KMS-11 (cell line): ENCODE results near the gene MCTP1.

Source experiments
- H2AFZ ChIP-seq: fragments of 200-600 bp; sonication (generic); 2 replicates; pipeline ENCODE4 v1.6.1; 2016; ENCODE audit warnings: antibody characterized with exemption, mixed run types, low read depth
- H3K27ac ChIP-seq: fragments of 200-600 bp; sonication (generic); 2 replicates; pipeline ENCODE4 v1.6.1; 2016; ENCODE audit warnings: mild to moderate bottlenecking, mixed run types
- H3K27me3 ChIP-seq: fragments of 200-600 bp; sonication (generic); 2 replicates; pipeline ENCODE4 v1.6.1; 2017; ENCODE audit warnings: mild to moderate bottlenecking, low read depth, mixed run types, moderate library complexity; ENCODE audit not compliant: insufficient read depth
- H3K36me3 ChIP-seq: fragments of 200-600 bp; sonication (generic); 2 replicates; pipeline ENCODE4 v1.6.1; 2017; ENCODE audit warnings: mild to moderate bottlenecking, mixed run types; ENCODE audit not compliant: insufficient read depth
- H3K4me1 ChIP-seq: fragments of 200-600 bp; sonication (generic); 2 replicates; pipeline ENCODE4 v1.6.1; 2016; ENCODE audit warnings: mild to moderate bottlenecking, low read depth, mixed run types; ENCODE audit not compliant: poor library complexity, severe bottlenecking
- H3K4me2 ChIP-seq: fragments of 200-600 bp; sonication (generic); 2 replicates; pipeline ENCODE4 v1.7.0; 2016; ENCODE audit warnings: mild to moderate bottlenecking, mixed run types
- H3K4me3 ChIP-seq: fragments of 200-600 bp; sonication (generic); IDR thresholded peaks from 2 replicates; pipeline ENCODE4 v1.6.1; 2017; ENCODE audit warnings: low read depth, low read length, mixed read lengths; ENCODE audit not compliant: insufficient read depth
- H3K79me2 ChIP-seq: fragments of 200-600 bp; sonication (generic); 2 replicates; pipeline ENCODE4 v1.6.1; 2016; ENCODE audit warnings: low read depth, mixed run types; ENCODE audit not compliant: insufficient read depth
- H3K9ac ChIP-seq: fragments of 200-600 bp; sonication (generic); 2 replicates; pipeline ENCODE4 v1.6.1; 2016; ENCODE audit warnings: mild to moderate bottlenecking, mixed run types
- H4K20me1 ChIP-seq: fragments of 200-600 bp; sonication (generic); 2 replicates; pipeline ENCODE4 v1.6.1; 2016; ENCODE audit warnings: mild to moderate bottlenecking, mixed run types; ENCODE audit not compliant: insufficient read depth
- CTCF ChIP-seq: fragments of 200-600 bp; sonication (generic); conservative IDR thresholded peaks from 2 replicates; pipeline ENCODE4 v1.6.1; 2017; ENCODE audit warnings: low read depth, mild to moderate bottlenecking, antibody characterized with exemption, low read length, moderate library complexity, mixed read lengths

MCTP1 gene

DNA sequence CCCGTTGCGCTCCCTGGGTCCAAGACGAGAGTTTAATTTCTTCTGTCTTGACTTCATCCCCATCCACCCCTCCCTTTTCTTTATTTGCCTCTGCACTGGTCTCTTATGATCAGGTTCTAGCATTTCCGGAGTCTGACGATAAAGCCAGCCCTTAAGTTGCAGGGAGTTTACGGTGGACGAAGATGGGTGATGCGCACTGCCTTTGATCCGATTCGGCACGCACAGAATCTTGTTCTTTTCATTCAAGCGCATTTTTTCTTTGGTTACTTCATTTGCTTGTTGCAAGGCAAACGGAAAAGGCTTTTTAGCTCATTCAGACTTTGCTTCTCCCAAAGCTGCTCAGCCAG lies 488 bp upstream of the MCTP1 start:
- no peak overlapping the region for H3K9ac ChIP-seq
- H4K20me1 ChIP-seq, result no peaks in the 10 kb centered on the region
- no peak overlapping the region for H3K4me3 ChIP-seq
- H3K27ac ChIP-seq, result no peak overlapping the region
- no peaks in the 10 kb centered on the region for H3K27me3 ChIP-seq
- no peak for TF ChIP-seq CTCF
- H3K79me2 ChIP-seq, result no peaks in the 10 kb centered on the region
- peak overlapping the region; percentile 76 for H3K4me2 ChIP-seq
- H3K36me3 ChIP-seq, result no peaks in the 10 kb centered on the region
- H2AFZ ChIP-seq, result peak overlapping the region; percentile 92; the same call in 1 of the 2 replicates
- peaks cover 7% of the 10 kb centered on the region for H3K4me1 ChIP-seq

DNA sequence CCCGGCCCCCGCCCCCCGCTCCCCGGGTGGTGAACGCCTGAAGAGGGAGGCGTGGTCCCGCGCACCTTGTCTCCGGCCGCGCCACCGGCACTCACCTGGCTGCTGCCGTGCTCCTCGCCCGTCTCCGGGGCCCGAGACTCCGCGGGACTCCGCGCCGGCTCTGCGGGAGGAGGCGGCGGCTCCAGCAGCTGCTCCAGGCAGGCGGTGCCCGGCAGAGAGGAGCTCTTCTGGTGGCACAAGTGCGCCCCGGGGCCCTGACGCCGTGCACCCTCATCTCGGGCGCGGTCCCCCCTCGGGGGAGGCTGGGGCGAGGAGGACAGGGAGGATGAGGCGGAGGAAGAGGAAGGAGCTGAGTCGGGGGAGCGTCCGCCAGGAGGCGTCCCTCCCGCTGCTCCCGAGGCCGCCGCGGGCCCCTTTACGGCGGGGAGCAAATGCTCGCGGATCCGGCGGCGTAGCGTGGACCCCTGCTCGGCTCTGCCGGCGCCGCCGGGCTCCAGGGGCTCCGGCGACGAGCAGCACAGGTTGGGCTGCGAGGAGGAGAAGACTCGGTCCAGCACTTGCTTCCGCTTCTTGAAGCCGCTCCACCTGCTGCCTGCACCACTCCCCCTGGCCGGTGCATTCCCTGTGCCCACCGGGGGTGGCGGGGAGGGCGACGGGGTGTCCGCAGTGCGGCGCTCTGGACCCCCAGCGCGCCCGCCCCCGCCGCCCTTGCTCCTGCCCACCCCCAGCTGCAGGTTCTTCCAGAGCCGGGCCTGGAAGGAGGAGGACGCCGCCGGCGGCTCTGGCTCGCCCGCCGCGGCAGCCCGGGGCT lies 928 bp downstream of the MCTP1 start:
- peak; percentile 57 for TF ChIP-seq CTCF
- Histone ChIP-seq H3K27me3 (no peaks in the 10 kb centered on the region), H2AFZ (peak overlapping the region; percentile 92), H3K36me3 (no peaks in the 10 kb centered on the region), H3K4me3 (no peak overlapping the region), H3K4me1 (peaks cover 7% of the 10 kb centered on the region), H3K79me2 (no peaks in the 10 kb centered on the region), H3K9ac (peak overlapping the region; percentile 25; the same call in 1 of the 2 replicates), H3K27ac (no peak overlapping the region), H4K20me1 (no peaks in the 10 kb centered on the region), H3K4me2 (peak overlapping the region; percentile 76)

GRCh38 chr5:95283022-95283615 lies 1.8 kb downstream of the MCTP1 start:
- H3K4me2 ChIP-seq, result peak overlapping the region; percentile 76
- H3K4me1 ChIP-seq, result peaks cover 7% of the 10 kb centered on the region
- H3K27me3 ChIP-seq, result no peaks in the 10 kb centered on the region
- no peak overlapping the region for H3K9ac ChIP-seq
- H3K4me3 ChIP-seq, result no peak overlapping the region
- H3K27ac ChIP-seq, result no peak overlapping the region
- H3K36me3 ChIP-seq, result no peaks in the 10 kb centered on the region
- H4K20me1 ChIP-seq, result no peaks in the 10 kb centered on the region
- H2AFZ ChIP-seq, result peak overlapping the region; percentile 92
- no peaks in the 10 kb centered on the region for H3K79me2 ChIP-seq
- no peak for TF ChIP-seq CTCF

DNA sequence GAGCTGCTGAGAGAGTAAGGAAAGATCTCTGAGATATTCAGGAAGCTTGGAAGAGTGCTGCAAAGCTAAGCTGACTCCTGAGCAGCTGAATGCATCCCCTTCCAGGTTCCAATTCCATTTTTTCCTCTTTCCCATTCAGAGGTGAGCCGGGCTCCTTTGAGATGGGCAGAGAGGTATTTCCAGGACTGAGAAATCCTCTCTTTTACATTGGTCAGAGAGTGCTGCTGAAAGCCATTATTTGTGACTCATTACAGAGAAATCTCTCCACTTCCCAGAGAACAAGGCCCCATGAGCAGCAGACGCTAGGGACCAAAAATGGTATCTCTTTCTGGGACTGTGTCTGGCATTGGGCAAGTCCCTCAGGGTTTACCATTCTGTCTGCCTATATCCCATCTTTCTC lies 3.7 kb downstream of the MCTP1 start:
- H3K4me2 ChIP-seq, result no peak overlapping the region
- H3K4me1 ChIP-seq, result peaks cover 7% of the 10 kb centered on the region
- H3K27ac ChIP-seq, result no peak overlapping the region
- H3K9ac ChIP-seq, result no peak overlapping the region
- no peaks in the 10 kb centered on the region for H3K27me3 ChIP-seq
- no peak overlapping the region for H2AFZ ChIP-seq
- no peaks in the 10 kb centered on the region for H3K79me2 ChIP-seq
- no peaks in the 10 kb centered on the region for H4K20me1 ChIP-seq
- H3K4me3 ChIP-seq, result no peak overlapping the region
- no peaks in the 10 kb centered on the region for H3K36me3 ChIP-seq
- TF ChIP-seq CTCF, result no peak
